Activated CD4-positive, alpha-beta memory T cell treated with anti-CD3 and anti-CD28 coated beads, Interleukin-2, amount 10 ng/mL, durations not matched to agents 7 days and 5 days (primary cell): Measurements from ENCODE around the gene PTP4A1. TPM values are rescaled to one million over a fixed set of nuclear protein-coding genes. Genes with fewer than 3 reads are reported as not detected.

ENCODE experiments used
- CTCF ChIA-PET: fragments of 350-600 bp; sonication (Branson Sonifier 250); formaldehyde crosslinking; loops from one replicate; lab custom pipeline; 2021; ENCODE audit warnings: antibody characterized with exemption, inconsistent platforms; lab: Charles Lee
- POLR2A ChIA-PET: fragments of 350-600 bp; sonication (Branson Sonifier 250); formaldehyde crosslinking; loops from one replicate; lab custom pipeline; 2021; ENCODE audit warnings: antibody characterized with exemption; lab: Charles Lee
- DNase-seq: peaks from one replicate; pipeline ENCODE4 v3.0.0-alpha.2; 2020
- H3K27ac Mint-ChIP-seq: one replicate; pipeline ENCODE4 v1.8.0; 2021; ENCODE audit warnings: mild to moderate bottlenecking, mixed read lengths
- H3K27me3 Mint-ChIP-seq: one replicate; pipeline ENCODE4 v1.8.0; 2021; ENCODE audit warnings: mixed read lengths
- H3K36me3 Mint-ChIP-seq: one replicate; pipeline ENCODE4 v1.8.0; 2021; ENCODE audit warnings: low read depth, mixed read lengths
- H3K4me1 Mint-ChIP-seq: one replicate; pipeline ENCODE4 v1.8.0; 2021; ENCODE audit warnings: mixed read lengths
- H3K4me3 Mint-ChIP-seq: one replicate; pipeline ENCODE4 v1.8.0; 2021; ENCODE audit warnings: mild to moderate bottlenecking, mixed read lengths
- H3K9me3 Mint-ChIP-seq: one replicate; pipeline ENCODE4 v1.8.0; 2021; ENCODE audit warnings: mixed read lengths
- total RNA-seq, 2 experiments: library from RNA; stranded (reverse); gene quantifications; one replicate each; pipeline ENCODE4 v1.2.3, GENCODE V29; 2021

Gene PTP4A1
- total RNA-seq, 2 experiments from 2014 or later = 62.7 to 63.7 TPM

- H3K27me3 Mint-ChIP-seq = peaks cover 6% of the 10 kb centered on the region
- no peak overlapping the region for H3K27ac Mint-ChIP-seq
- no peak for DNase-seq
- H3K4me1 Mint-ChIP-seq = peaks cover 21% of the 10 kb centered on the region
- ChIA-PET CTCF (interaction anchor here (1.1 to 4.2 kb wide), 14 partner anchors 9 to 245 kb away, joined by 3 to 60 read pairs (median 8); partner anchors contain the start of gene PHF3), POLR2A (interaction anchor here (0.7 to 1.9 kb wide), 2 partner anchors 10 to 39 kb away, joined by 3 to 10 read pairs; partner anchors contain the start of gene PHF3)
- H3K4me3 Mint-ChIP-seq = peak overlapping the region; percentile 73
- H3K36me3 Mint-ChIP-seq = no peaks in the 10 kb centered on the region
- no peaks in the 10 kb centered on the region for H3K9me3 Mint-ChIP-seq
Observed at GRCh38 chr6:63597141-63598048, 25.1 kb downstream of the PTP4A1 start.

- no peak overlapping the region for H3K27ac Mint-ChIP-seq
- H3K36me3 Mint-ChIP-seq = no peaks in the 10 kb centered on the region
- POLR2A ChIA-PET = interaction anchor here (0.9 to 1.9 kb wide), 5 partner anchors 14 to 247 kb away, joined by 3 to 10 read pairs (median 3); partner anchors contain the start of gene PHF3
Observed at GRCh38 chr6:63598049-63599036, 26.1 kb downstream of the PTP4A1 start.

GRCh38 chr6:63599243-63599642 is 27.0 kb downstream of the PTP4A1 start:
- no peak for DNase-seq
- H3K4me3 Mint-ChIP-seq = no peak overlapping the region
- no peaks in the 10 kb centered on the region for H3K9me3 Mint-ChIP-seq
- POLR2A ChIA-PET = interaction anchor here (1.0 to 1.9 kb wide), 4 partner anchors 26 to 248 kb away, joined by 3 to 10 read pairs (median 4); partner anchors contain the start of gene PHF3
- CTCF ChIA-PET = interaction anchor here (0.7 to 4.2 kb wide), 25 partner anchors 8 to 296 kb away, joined by 3 to 60 read pairs (median 4); partner anchors contain the start of gene PHF3
- peaks cover 2% of the 10 kb centered on the region for H3K27me3 Mint-ChIP-seq
- H3K27ac Mint-ChIP-seq = no peak overlapping the region
- H3K36me3 Mint-ChIP-seq = no peaks in the 10 kb centered on the region
- H3K4me1 Mint-ChIP-seq = peaks cover 21% of the 10 kb centered on the region

More at GRCh38 chr6:63598049-63599036, 26.1 kb downstream of the PTP4A1 start:
- peaks cover 6% of the 10 kb centered on the region for H3K27me3 Mint-ChIP-seq
- H3K9me3 Mint-ChIP-seq = no peaks in the 10 kb centered on the region
- peak; percentile 77 for DNase-seq
- CTCF ChIA-PET = interaction anchor here (0.6 to 4.2 kb wide), 38 partner anchors 9 to 246 kb away, joined by 3 to 60 read pairs (median 4); partner anchors contain the start of gene PHF3
- peak overlapping the region; percentile 73 for H3K4me3 Mint-ChIP-seq
- peaks cover 21% of the 10 kb centered on the region for H3K4me1 Mint-ChIP-seq

DNA sequence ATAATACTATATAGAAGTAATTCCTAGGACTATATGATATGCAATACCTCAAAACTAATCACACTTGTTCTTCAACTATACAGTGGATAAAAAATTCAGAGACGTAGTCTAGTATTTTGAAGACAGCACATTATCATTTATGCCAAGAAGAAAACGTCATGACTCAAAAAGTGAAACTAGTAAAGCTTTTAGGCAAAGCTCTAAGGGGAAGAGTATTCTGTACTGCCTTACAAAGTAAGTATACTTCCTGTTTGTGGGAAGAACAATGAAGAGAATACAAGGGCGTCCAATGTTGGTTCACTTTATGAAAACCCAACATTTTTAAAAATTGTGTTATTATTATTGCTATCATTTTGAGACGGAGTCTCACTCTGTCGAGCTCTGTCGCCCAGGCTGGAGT is 27.9 kb downstream of the PTP4A1 start:
- peaks cover 18% of the 10 kb centered on the region for H3K4me1 Mint-ChIP-seq
- DNase-seq = no peak

DNA sequence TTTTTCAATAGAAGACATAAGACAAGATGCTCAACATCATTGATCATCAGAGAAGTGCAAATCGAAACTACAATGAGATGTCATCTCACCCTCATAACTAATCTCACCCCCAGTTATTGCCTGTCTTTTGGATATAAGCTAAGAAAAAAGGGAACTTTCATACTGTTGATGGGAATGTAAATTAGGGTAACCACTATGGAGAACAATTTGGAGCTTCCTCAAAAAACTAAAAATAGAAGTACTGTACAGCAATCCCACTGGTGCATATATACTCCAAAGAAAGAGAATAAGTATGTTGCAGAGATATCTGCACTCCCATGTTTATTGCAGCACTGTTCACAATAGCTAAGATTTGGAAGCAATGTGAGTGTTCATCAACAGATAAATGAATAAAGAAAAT is 37.0 kb downstream of the PTP4A1 start:
- ChIA-PET POLR2A (interaction anchor here (1.1 kb wide), 1 partner anchor 36 kb away, joined by 4 read pairs; no protein-coding TSS in a partner anchor), CTCF (interaction anchor here (1.3 to 2.3 kb wide), 2 partner anchors 11 to 155 kb away, joined by 6 to 8 read pairs; no protein-coding TSS in a partner anchor)
- DNase-seq = no peak
- Mint-ChIP-seq H3K4me1 (no peaks in the 10 kb centered on the region), H3K9me3 (no peaks in the 10 kb centered on the region), H3K36me3 (no peaks in the 10 kb centered on the region), H3K4me3 (no peak overlapping the region), H3K27me3 (peaks cover 5% of the 10 kb centered on the region), H3K27ac (no peak overlapping the region)

More for the DNA sequence above, 27.9 kb downstream of the PTP4A1 start:
- CTCF ChIA-PET = interaction anchor here (0.9 to 4.2 kb wide), 5 partner anchors 30 to 296 kb away, joined by 3 to 60 read pairs (median 5); no protein-coding TSS in a partner anchor
- Mint-ChIP-seq H3K27me3 (no peaks in the 10 kb centered on the region), H3K36me3 (no peaks in the 10 kb centered on the region), H3K9me3 (no peaks in the 10 kb centered on the region), H3K4me3 (no peak overlapping the region), H3K27ac (no peak overlapping the region)
- POLR2A ChIA-PET = no interaction called here

DNA sequence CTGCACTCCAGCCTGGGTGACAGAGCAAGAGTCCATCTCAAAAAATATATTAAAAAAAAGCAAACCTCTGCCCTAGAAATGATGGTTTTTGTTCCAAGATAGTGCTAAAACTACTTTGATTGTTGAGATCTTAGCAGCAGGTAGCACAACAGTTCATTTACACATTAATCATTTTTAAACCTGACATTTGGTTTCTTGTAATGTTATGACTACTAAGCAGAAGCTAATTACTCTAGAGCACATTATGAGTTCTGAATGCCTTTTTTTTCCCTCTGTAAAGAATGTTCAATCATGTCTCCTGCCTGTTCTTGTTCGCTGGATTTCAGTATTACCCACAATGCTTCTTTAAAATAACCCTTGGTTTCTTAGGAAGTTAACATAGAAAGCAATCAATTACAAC is 38.7 kb downstream of the PTP4A1 start:
- H3K4me1 Mint-ChIP-seq = no peaks in the 10 kb centered on the region
- DNase-seq = no peak
- POLR2A ChIA-PET = no interaction called here
- no peak overlapping the region for H3K4me3 Mint-ChIP-seq
- peaks cover 5% of the 10 kb centered on the region for H3K27me3 Mint-ChIP-seq
- H3K36me3 Mint-ChIP-seq = no peaks in the 10 kb centered on the region
- no peak overlapping the region for H3K27ac Mint-ChIP-seq
- CTCF ChIA-PET = interaction anchor here (1.3 kb wide), 2 partner anchors 12 to 37 kb away, joined by 3 to 9 read pairs; no protein-coding TSS in a partner anchor
- H3K9me3 Mint-ChIP-seq = no peaks in the 10 kb centered on the region

GRCh38 chr6:63611560-63611959 is 39.3 kb downstream of the PTP4A1 start:
- Mint-ChIP-seq H3K4me3 (no peak overlapping the region), H3K27ac (no peak overlapping the region), H3K36me3 (no peaks in the 10 kb centered on the region), H3K9me3 (no peaks in the 10 kb centered on the region), H3K27me3 (peaks cover 10% of the 10 kb centered on the region), H3K4me1 (no peaks in the 10 kb centered on the region)
- POLR2A ChIA-PET = no interaction called here
- CTCF ChIA-PET = interaction anchor here (1.3 kb wide), 2 partner anchors 13 to 38 kb away, joined by 3 to 9 read pairs; no protein-coding TSS in a partner anchor
- no peak for DNase-seq

DNA sequence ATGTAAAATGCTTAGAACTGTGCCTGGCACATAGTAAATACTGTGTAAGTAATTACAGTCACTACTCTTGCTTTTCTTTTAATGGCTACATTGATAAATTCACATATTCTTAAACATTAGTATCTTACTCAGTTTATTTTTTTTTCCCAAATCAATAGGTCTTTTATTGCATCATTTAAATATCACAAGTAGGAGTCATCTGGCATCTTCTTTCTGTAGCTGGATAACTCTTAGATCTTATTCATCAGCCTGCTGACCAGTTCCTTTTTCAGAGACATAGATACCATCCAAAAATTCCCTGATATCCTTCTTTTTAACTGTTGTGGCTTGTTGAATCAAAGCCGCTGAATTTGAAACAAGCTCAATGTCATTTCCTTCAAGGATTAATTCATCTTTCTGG is 43.3 kb downstream of the PTP4A1 start:
- no peak for DNase-seq
- Mint-ChIP-seq H3K36me3 (no peaks in the 10 kb centered on the region), H3K4me1 (no peaks in the 10 kb centered on the region), H3K4me3 (no peak overlapping the region), H3K9me3 (no peaks in the 10 kb centered on the region), H3K27ac (no peak overlapping the region), H3K27me3 (peaks cover 19% of the 10 kb centered on the region)
- ChIA-PET CTCF (no interaction called here), POLR2A (no interaction called here)

Other genes with a start within 250 kb of the PTP4A1 start
- 10 to 100 TPM; 53.9 to 57.8 TPM for gene PHF3, start 63.3 kb downstream of the PTP4A1 start, total RNA-seq